Cardiac muscle cell (in vitro differentiated cells and primary cell): ENCODE results near the gene LPXN. TPM values are rescaled to one million over a fixed set of nuclear protein-coding genes. Genes with fewer than 3 reads are reported as not detected.

Experiments
- DNase-seq, 2 donors: peaks; one replicate each; pipeline versions ENCODE4 v3.0.0 to v3.0.0-alpha.2; 2010 to 2017; ENCODE audit warnings: low read depth in 1 of 2, low spot score in 1 of 2
- H3K27ac ChIP-seq: fragments of 200-600 bp; sonication (generic); 2 replicates; pipeline ENCODE4 v1.5.1; 2016
- H3K27me3 ChIP-seq: fragments of 200-600 bp; sonication (generic); 2 replicates; pipeline ENCODE4 v1.6.0; 2016; ENCODE audit warnings: control low read depth
- H3K36me3 ChIP-seq: fragments of 200-600 bp; sonication (generic); 2 replicates; pipeline ENCODE4 v1.5.1; 2016; ENCODE audit warnings: control low read depth
- H3K4me1 ChIP-seq: fragments of 200-600 bp; sonication (generic); 2 replicates; pipeline ENCODE4 v1.8.1; 2017; ENCODE audit warnings: low read depth, mild to moderate bottlenecking, mixed run types
- H3K4me3 ChIP-seq: fragments of 200-600 bp; sonication (generic); 2 replicates; pipeline ENCODE4 v1.5.1; 2016; ENCODE audit warnings: mild to moderate bottlenecking
- H3K9me3 ChIP-seq: fragments of 200-600 bp; sonication (generic); 2 replicates; pipeline ENCODE4 v1.5.1; 2017; ENCODE audit warnings: low read depth, mild to moderate bottlenecking, control low read depth
- CTCF ChIP-seq: IDR thresholded peaks from 2 replicates; pipeline ENCODE4 v1.5.1; 2012; ENCODE audit warnings: low read depth, mild to moderate bottlenecking, low read length
- polyA plus RNA-seq: library from polyadenylated mRNA; unstranded; fragments of >200 nt; fragmentation: Nextera tagmentation; extraction: Ambion mirVana; gene quantifications from 2 replicates; pipeline ENCODE4 v1.2.1, GENCODE V29; 2016
- total RNA-seq: library from RNA; depleted of rRNA; stranded (reverse); fragments of >200 nt; gene quantifications from 2 replicates; pipeline ENCODE4 v1.2.3, GENCODE V29; 2016

Gene LPXN
- total and polyA plus RNA-seq, 2 experiments from 2014 or later, result 3.0 to 4.1 TPM

- H3K4me1 ChIP-seq, result peaks cover 8% of the 10 kb centered on the region
- H3K27ac ChIP-seq, result peak overlapping the region; percentile 100
- H3K36me3 ChIP-seq, result no peaks in the 10 kb centered on the region
- peak; percentile 82 for TF ChIP-seq CTCF
- no peaks in the 10 kb centered on the region for H3K9me3 ChIP-seq
- peak overlapping the region; percentile 78 for H3K4me3 ChIP-seq
- no peaks in the 10 kb centered on the region for H3K27me3 ChIP-seq
- peak; percentile 94 for DNase-seq
These were observed 3.8 kb upstream of the LPXN start for GRCh38 chr11:58579192-58580129.

- peak; percentile 99 for DNase-seq
- Histone ChIP-seq H3K4me3 (peak within 1 kb of the TSS; percentile 78), H3K4me1 (peaks cover 9% of the 10 kb centered on the region), H3K27ac (peak within 1 kb of the TSS; percentile 100), H3K36me3 (no peaks in the 10 kb centered on the region), H3K27me3 (no peaks in the 10 kb centered on the region), H3K9me3 (no peaks in the 10 kb centered on the region)
- no peak for TF ChIP-seq CTCF
These were observed 3.1 kb upstream of the LPXN start, which contains the start of gene ZFP91 for GRCh38 chr11:58578635-58579191. TSS of gene ZFP91 (plus strand) at chr11:58579063. CDS start at chr11:58579282, 219 bp downstream.

GRCh38 chr11:58578136-58578634, 2.5 kb upstream of the LPXN start:
- Histone ChIP-seq H3K27ac (peak overlapping the region; percentile 100), H3K9me3 (no peaks in the 10 kb centered on the region), H3K36me3 (no peaks in the 10 kb centered on the region), H3K27me3 (no peaks in the 10 kb centered on the region), H3K4me3 (peak overlapping the region; percentile 78), H3K4me1 (peaks cover 15% of the 10 kb centered on the region)
- DNase-seq, result peak; percentile 98 to 99
- no peak for TF ChIP-seq CTCF

- peak; percentile 58 to 81 for DNase-seq
- Histone ChIP-seq H3K36me3 (no peaks in the 10 kb centered on the region), H3K4me1 (peaks cover 17% of the 10 kb centered on the region), H3K4me3 (peak overlapping the region; percentile 78), H3K9me3 (no peaks in the 10 kb centered on the region), H3K27ac (peak overlapping the region; percentile 100), H3K27me3 (no peaks in the 10 kb centered on the region)
- TF ChIP-seq CTCF, result no peak
These were observed 2.0 kb upstream of the LPXN start for GRCh38 chr11:58577555-58578135.

- peak in 1 of 2 donors; percentile 54 for DNase-seq
- peak overlapping the region; percentile 100 for H3K27ac ChIP-seq
- peak; percentile 52 for TF ChIP-seq CTCF
These were observed 1.3 kb upstream of the LPXN start for GRCh38 chr11:58576887-58577471.

More at GRCh38 chr11:58576887-58577471, 1.3 kb upstream of the LPXN start:
- no peaks in the 10 kb centered on the region for H3K36me3 ChIP-seq
- H3K4me1 ChIP-seq, result peaks cover 17% of the 10 kb centered on the region
- peak overlapping the region; percentile 78 for H3K4me3 ChIP-seq
- H3K27me3 ChIP-seq, result no peaks in the 10 kb centered on the region
- H3K9me3 ChIP-seq, result no peaks in the 10 kb centered on the region
